Mononuclear cell (primary cell): ENCODE measurements around the gene TSTD2. TPM values are rescaled to one million over a fixed set of nuclear protein-coding genes. Genes with fewer than 3 reads are reported as not detected.
A peak's percentile ranks its signal among the peaks of the same experiment; 100 is the strongest.

ENCODE experiments used
- H3K27me3 ChIP-seq: 2 replicates; pipeline ENCODE4 v1.6.0; 2011; ENCODE audit warnings: low read length, control low read depth; ENCODE audit not compliant: insufficient read depth
- H3K4me1 ChIP-seq: 2 replicates; pipeline ENCODE4 v1.5.1; 2011; ENCODE audit warnings: mild to moderate bottlenecking, low read length, control low read depth; ENCODE audit not compliant: insufficient read depth
- H3K4me3 ChIP-seq: 2 replicates; pipeline ENCODE4 v1.5.1; 2011; ENCODE audit warnings: mild to moderate bottlenecking, low read length, moderate library complexity
- H3K9me3 ChIP-seq: 2 replicates; pipeline ENCODE4 v1.5.1; 2011; ENCODE audit warnings: low read depth, mild to moderate bottlenecking, control low read depth, low read length
- total RNA-seq: library from RNA; depleted of rRNA; stranded (reverse); fragments of >200 nt; gene quantifications from one replicate; pipeline ENCODE4 v1.2.3, GENCODE V29; 2012

Gene TSTD2
- total RNA-seq, result 10.5 TPM

GRCh38 chr9:97632985-97633858 is at the start of gene TSTD2, which contains the start of gene NCBP1:
Gene TSTD2, minus strand, starts transcription at chr9:97633368. Its CDS starts 5,806 bp downstream, at chr9:97627562.
Gene NCBP1, plus strand, starts transcription at chr9:97633821. Its CDS starts 61 bp downstream, at chr9:97633882.
- Histone ChIP-seq H3K9me3 (no peaks in the 10 kb centered on the region), H3K27me3 (no peaks in the 10 kb centered on the region), H3K4me3 (peak within 1 kb of the TSS; percentile 92), H3K4me1 (peaks cover 43% of the 10 kb centered on the region)

- H3K4me1 ChIP-seq, result no peaks in the 10 kb centered on the region
- H3K4me3 ChIP-seq, result no peak overlapping the region
- H3K9me3 ChIP-seq, result no peaks in the 10 kb centered on the region
- H3K27me3 ChIP-seq, result no peaks in the 10 kb centered on the region
These were observed 49.1 kb upstream of the TSTD2 start for GRCh38 chr9:97682242-97682641.

- no peaks in the 10 kb centered on the region for H3K4me1 ChIP-seq
- no peaks in the 10 kb centered on the region for H3K9me3 ChIP-seq
- no peak overlapping the region for H3K4me3 ChIP-seq
- H3K27me3 ChIP-seq, result no peaks in the 10 kb centered on the region
These were observed 42.5 kb upstream of the TSTD2 start for GRCh38 chr9:97675655-97676054.

- no peaks in the 10 kb centered on the region for H3K4me1 ChIP-seq
These were observed 40.8 kb upstream of the TSTD2 start for GRCh38 chr9:97673922-97674321.

GRCh38 chr9:97672403-97672802 is 39.2 kb upstream of the TSTD2 start:
- H3K4me3 ChIP-seq, result no peak overlapping the region
- H3K27me3 ChIP-seq, result no peaks in the 10 kb centered on the region
- no peaks in the 10 kb centered on the region for H3K4me1 ChIP-seq
- no peaks in the 10 kb centered on the region for H3K9me3 ChIP-seq

More at GRCh38 chr9:97673922-97674321, 40.8 kb upstream of the TSTD2 start:
- Histone ChIP-seq H3K27me3 (no peaks in the 10 kb centered on the region), H3K4me3 (no peak overlapping the region), H3K9me3 (no peaks in the 10 kb centered on the region)

- H3K4me1 ChIP-seq, result no peaks in the 10 kb centered on the region
- H3K4me3 ChIP-seq, result no peak overlapping the region
- H3K9me3 ChIP-seq, result no peaks in the 10 kb centered on the region
- H3K27me3 ChIP-seq, result no peaks in the 10 kb centered on the region
These were observed 37.4 kb upstream of the TSTD2 start for GRCh38 chr9:97670586-97670985.

GRCh38 chr9:97668485-97668884 is 35.3 kb upstream of the TSTD2 start:
- no peaks in the 10 kb centered on the region for H3K4me1 ChIP-seq
- no peaks in the 10 kb centered on the region for H3K9me3 ChIP-seq
- no peaks in the 10 kb centered on the region for H3K27me3 ChIP-seq
- H3K4me3 ChIP-seq, result no peak overlapping the region

GRCh38 chr9:97666907-97667686 is 33.9 kb upstream of the TSTD2 start:
- Histone ChIP-seq H3K9me3 (no peaks in the 10 kb centered on the region), H3K4me3 (no peak overlapping the region), H3K27me3 (no peaks in the 10 kb centered on the region), H3K4me1 (no peaks in the 10 kb centered on the region)

- H3K4me3 ChIP-seq, result no peak overlapping the region
- H3K9me3 ChIP-seq, result no peaks in the 10 kb centered on the region
- no peaks in the 10 kb centered on the region for H3K4me1 ChIP-seq
- no peaks in the 10 kb centered on the region for H3K27me3 ChIP-seq
These were observed 32.6 kb upstream of the TSTD2 start for GRCh38 chr9:97665742-97666141.

- Histone ChIP-seq H3K9me3 (no peaks in the 10 kb centered on the region), H3K4me3 (no peak overlapping the region), H3K27me3 (no peaks in the 10 kb centered on the region), H3K4me1 (peaks cover 3% of the 10 kb centered on the region)
These were observed 27.7 kb upstream of the TSTD2 start for GRCh38 chr9:97660847-97661246.

GRCh38 chr9:97660340-97660739 is 27.2 kb upstream of the TSTD2 start:
- no peaks in the 10 kb centered on the region for H3K27me3 ChIP-seq
- peaks cover 3% of the 10 kb centered on the region for H3K4me1 ChIP-seq
- no peak overlapping the region for H3K4me3 ChIP-seq
- no peaks in the 10 kb centered on the region for H3K9me3 ChIP-seq

GRCh38 chr9:97659771-97660170 is 26.6 kb upstream of the TSTD2 start:
- H3K4me3 ChIP-seq, result no peak overlapping the region
- peaks cover 3% of the 10 kb centered on the region for H3K4me1 ChIP-seq

GRCh38 chr9:97658707-97659106 is 25.5 kb upstream of the TSTD2 start:
- Histone ChIP-seq H3K4me3 (no peak overlapping the region), H3K27me3 (no peaks in the 10 kb centered on the region), H3K4me1 (peaks cover 3% of the 10 kb centered on the region), H3K9me3 (no peaks in the 10 kb centered on the region)

More at GRCh38 chr9:97659771-97660170, 26.6 kb upstream of the TSTD2 start:
- H3K27me3 ChIP-seq, result no peaks in the 10 kb centered on the region
- H3K9me3 ChIP-seq, result no peaks in the 10 kb centered on the region

- Histone ChIP-seq H3K4me3 (no peak overlapping the region), H3K27me3 (no peaks in the 10 kb centered on the region), H3K9me3 (no peaks in the 10 kb centered on the region), H3K4me1 (no peaks in the 10 kb centered on the region)
These were observed 18.5 kb upstream of the TSTD2 start for GRCh38 chr9:97651646-97652045.

- H3K4me3 ChIP-seq, result no peak overlapping the region
These were observed 14.8 kb upstream of the TSTD2 start for GRCh38 chr9:97647996-97648395.

More at GRCh38 chr9:97647996-97648395, 14.8 kb upstream of the TSTD2 start:
- no peaks in the 10 kb centered on the region for H3K27me3 ChIP-seq
- H3K9me3 ChIP-seq, result no peaks in the 10 kb centered on the region
- no peaks in the 10 kb centered on the region for H3K4me1 ChIP-seq
